ENCODE results near the gene TFAP2E.
A peak's percentile ranks its signal among the peaks of the same experiment; 100 is the strongest.

The TFAP2E gene

DNA sequence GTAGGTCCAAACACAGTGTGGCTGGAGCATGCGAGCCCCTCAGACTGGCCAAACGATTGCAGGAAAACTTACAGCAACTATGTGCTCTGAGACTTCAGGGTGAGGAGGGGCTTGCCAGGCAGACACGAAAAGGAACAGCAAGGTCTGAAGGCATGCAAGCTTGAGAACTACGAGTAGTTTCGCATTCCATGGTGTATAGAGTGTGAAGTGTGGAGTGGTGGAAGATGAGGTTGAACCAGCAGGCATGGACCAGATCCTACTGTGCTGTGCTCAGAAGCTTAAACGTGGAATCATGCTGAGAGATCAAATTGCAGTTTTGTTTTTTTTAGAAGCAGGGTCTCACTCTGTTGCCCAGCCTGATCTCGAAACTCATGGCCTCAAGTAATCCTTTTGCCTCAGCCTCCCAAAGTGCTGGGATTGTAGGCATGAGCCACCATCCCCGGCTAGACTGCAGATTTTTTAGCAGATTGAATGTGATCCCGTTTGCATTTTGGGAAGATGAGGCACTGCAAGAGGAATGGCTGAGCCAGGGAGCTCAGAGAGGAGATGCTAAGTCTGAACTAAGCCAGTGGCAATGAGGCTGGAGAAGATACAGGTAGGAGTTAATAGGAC is 5.1 kb upstream of the TFAP2E start:
- Histone ChIP-seq H3K9ac (ENCODE audit: low read length) (no peak overlapping the region), H3K79me2 (ENCODE audit: low read length) (no peaks in the 10 kb centered on the region), H3K4me2 (ENCODE audit: low read length) (no peak overlapping the region), H3K4me3 (ENCODE audit: low read length) (no peak overlapping the region), H3K36me3 (replicated peaks; ENCODE audit: low read depth, low read length) (no peaks in the 10 kb centered on the region), H3K27ac (ENCODE audit: low read length) (no peak overlapping the region), H2AFZ (ENCODE audit: low read depth, low read length) (no peak overlapping the region), H4K20me1 (ENCODE audit: insufficient read depth, low read length) (no peaks in the 10 kb centered on the region), H3K9me3 (ENCODE audit: insufficient read depth, low read length) (no peaks in the 10 kb centered on the region), H3K4me1 (ENCODE audit: low read length) (peaks cover 5% of the 10 kb centered on the region), H3K27me3 (ENCODE audit: low read depth, low read length) (no peaks in the 10 kb centered on the region)
- TF ChIP-seq EZH2phosphoT487 (IDR thresholded peaks at IDR 0.05; ENCODE audit: low read depth): no peak
- TF ChIP-seq, protein P1, sequence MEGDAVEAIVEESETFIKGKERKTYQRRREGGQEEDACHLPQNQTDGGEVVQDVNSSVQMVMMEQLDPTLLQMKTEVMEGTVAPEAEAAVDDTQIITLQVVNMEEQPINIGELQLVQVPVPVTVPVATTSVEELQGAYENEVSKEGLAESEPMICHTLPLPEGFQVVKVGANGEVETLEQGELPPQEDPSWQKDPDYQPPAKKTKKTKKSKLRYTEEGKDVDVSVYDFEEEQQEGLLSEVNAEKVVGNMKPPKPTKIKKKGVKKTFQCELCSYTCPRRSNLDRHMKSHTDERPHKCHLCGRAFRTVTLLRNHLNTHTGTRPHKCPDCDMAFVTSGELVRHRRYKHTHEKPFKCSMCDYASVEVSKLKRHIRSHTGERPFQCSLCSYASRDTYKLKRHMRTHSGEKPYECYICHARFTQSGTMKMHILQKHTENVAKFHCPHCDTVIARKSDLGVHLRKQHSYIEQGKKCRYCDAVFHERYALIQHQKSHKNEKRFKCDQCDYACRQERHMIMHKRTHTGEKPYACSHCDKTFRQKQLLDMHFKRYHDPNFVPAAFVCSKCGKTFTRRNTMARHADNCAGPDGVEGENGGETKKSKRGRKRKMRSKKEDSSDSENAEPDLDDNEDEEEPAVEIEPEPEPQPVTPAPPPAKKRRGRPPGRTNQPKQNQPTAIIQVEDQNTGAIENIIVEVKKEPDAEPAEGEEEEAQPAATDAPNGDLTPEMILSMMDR (IDR thresholded peaks at IDR 0.05; ENCODE audit: low read depth, low read length): no peak

GRCh38 chr1:35568975-35569395 is 4.1 kb upstream of the TFAP2E start:
- H3K9me3 ChIP-seq (ENCODE audit: insufficient read depth, low read length): no peaks in the 10 kb centered on the region
- no peak overlapping the region for H3K4me3 ChIP-seq (ENCODE audit: low read length)
- H3K4me2 ChIP-seq (ENCODE audit: low read length): no peak overlapping the region
- peaks cover 5% of the 10 kb centered on the region for H3K4me1 ChIP-seq (ENCODE audit: low read length)
- H3K27ac ChIP-seq (ENCODE audit: low read length): no peak overlapping the region
- H3K36me3 ChIP-seq (replicated peaks; ENCODE audit: low read depth, low read length): no peaks in the 10 kb centered on the region
- no peak overlapping the region for H2AFZ ChIP-seq (ENCODE audit: low read depth, low read length)
- no peaks in the 10 kb centered on the region for H3K27me3 ChIP-seq (ENCODE audit: low read depth, low read length)
- no peaks in the 10 kb centered on the region for H3K79me2 ChIP-seq (ENCODE audit: low read length)
- TF ChIP-seq, protein P1 (IDR thresholded peaks at IDR 0.05; ENCODE audit: low read depth, low read length): peak; percentile 79
- no peak for TF ChIP-seq EZH2phosphoT487 (IDR thresholded peaks at IDR 0.05; ENCODE audit: low read depth)
- H4K20me1 ChIP-seq (ENCODE audit: insufficient read depth, low read length): no peaks in the 10 kb centered on the region
- H3K9ac ChIP-seq (ENCODE audit: low read length): no peak overlapping the region

DNA sequence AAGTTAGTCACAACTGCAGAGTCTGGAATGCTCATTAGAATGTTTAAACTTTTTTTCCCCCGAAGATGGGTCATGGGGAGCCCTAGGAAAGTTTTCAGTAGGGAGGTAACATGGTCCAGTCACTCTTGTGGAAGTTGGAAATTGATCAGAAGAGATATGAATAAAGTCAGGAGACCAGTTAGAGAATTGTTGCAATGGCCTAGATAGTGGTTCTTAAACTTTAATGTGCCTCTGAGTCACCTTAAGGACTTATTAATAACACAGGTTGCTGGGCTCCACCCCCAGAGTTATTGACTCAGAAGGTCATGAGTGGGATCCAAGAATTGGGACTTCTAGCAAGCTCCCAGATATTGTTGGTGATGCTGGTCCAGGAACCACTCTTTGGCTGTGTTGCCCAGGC is 3.2 kb upstream of the TFAP2E start:
- no peak overlapping the region for H3K27ac ChIP-seq (ENCODE audit: low read length)
- no peaks in the 10 kb centered on the region for H3K27me3 ChIP-seq (ENCODE audit: low read depth, low read length)
- no peaks in the 10 kb centered on the region for H3K36me3 ChIP-seq (replicated peaks; ENCODE audit: low read depth, low read length)

DNA sequence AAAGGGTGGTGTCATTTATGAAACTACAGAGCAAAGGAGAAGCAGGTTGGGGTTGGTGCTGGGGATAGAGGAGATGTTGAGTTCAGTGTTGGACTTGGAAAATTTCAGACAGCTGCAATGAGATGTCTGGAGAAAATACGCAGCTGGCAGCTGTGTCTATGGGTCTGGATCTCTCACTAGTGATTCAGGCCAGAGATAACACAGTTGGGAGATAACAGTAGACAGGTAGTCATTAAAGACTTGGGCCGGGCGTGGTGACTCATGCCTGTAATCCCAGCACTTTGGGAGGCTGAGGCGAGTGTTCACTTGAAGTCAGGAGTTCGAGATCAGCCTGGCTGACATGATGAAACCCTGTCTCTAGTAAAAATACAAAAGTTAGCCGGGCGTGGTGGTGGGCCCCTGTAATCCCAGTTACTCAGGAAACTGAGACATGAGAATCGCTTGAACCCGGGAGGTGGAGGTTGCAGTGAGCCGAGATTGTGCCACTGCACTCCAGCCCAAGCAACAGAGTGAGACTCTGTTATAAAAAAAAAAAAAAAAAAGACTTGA is 2.5 kb upstream of the TFAP2E start:
- Histone ChIP-seq H3K4me2 (ENCODE audit: low read length) (no peak overlapping the region), H3K9ac (ENCODE audit: low read length) (no peak overlapping the region), H3K79me2 (ENCODE audit: low read length) (no peaks in the 10 kb centered on the region), H3K27me3 (ENCODE audit: low read depth, low read length) (no peaks in the 10 kb centered on the region), H3K27ac (ENCODE audit: low read length) (no peak overlapping the region), H3K9me3 (ENCODE audit: insufficient read depth, low read length) (no peaks in the 10 kb centered on the region), H3K4me3 (ENCODE audit: low read length) (no peak overlapping the region), H4K20me1 (ENCODE audit: insufficient read depth, low read length) (no peaks in the 10 kb centered on the region), H2AFZ (ENCODE audit: low read depth, low read length) (no peak overlapping the region), H3K36me3 (replicated peaks; ENCODE audit: low read depth, low read length) (no peaks in the 10 kb centered on the region), H3K4me1 (ENCODE audit: low read length) (peaks cover 5% of the 10 kb centered on the region)
- no peak for TF ChIP-seq EZH2phosphoT487 (IDR thresholded peaks at IDR 0.05; ENCODE audit: low read depth)
- TF ChIP-seq, protein P1 (IDR thresholded peaks at IDR 0.05; ENCODE audit: low read depth, low read length): no peak

More for the DNA sequence above, 3.2 kb upstream of the TFAP2E start:
- H3K79me2 ChIP-seq (ENCODE audit: low read length): no peaks in the 10 kb centered on the region
- no peak overlapping the region for H2AFZ ChIP-seq (ENCODE audit: low read depth, low read length)
- H3K9me3 ChIP-seq (ENCODE audit: insufficient read depth, low read length): no peaks in the 10 kb centered on the region
- H3K4me2 ChIP-seq (ENCODE audit: low read length): no peak overlapping the region
- H3K9ac ChIP-seq (ENCODE audit: low read length): no peak overlapping the region
- peaks cover 5% of the 10 kb centered on the region for H3K4me1 ChIP-seq (ENCODE audit: low read length)
- H3K4me3 ChIP-seq (ENCODE audit: low read length): no peak overlapping the region
- TF ChIP-seq, protein P1 (IDR thresholded peaks at IDR 0.05; ENCODE audit: low read depth, low read length): no peak
- no peak for TF ChIP-seq EZH2phosphoT487 (IDR thresholded peaks at IDR 0.05; ENCODE audit: low read depth)
- H4K20me1 ChIP-seq (ENCODE audit: insufficient read depth, low read length): no peaks in the 10 kb centered on the region
